K562 (cell line): ENCODE measurements around the gene SLC5A10. TPM values are rescaled to one million over a fixed set of nuclear protein-coding genes. Genes with fewer than 3 reads are reported as not detected.

Experiments
- ATAC-seq: fragments of 200-7000 bp; cut with Tn5 transposase; 3 replicates; pipeline ENCODE4 v1.9.1; 2020; ENCODE audit warnings: moderate library complexity
- BruUV-seq: library from RNA; stranded (reverse); fragments of 400-500 nt; replicated peaks from 2 replicates; lab custom pipeline; 2021; lab: Mats Ljungman, UMichigan
- CTCF ChIA-PET: fragments of 300-600 bp; formaldehyde crosslinking; extraction: SDS; loops from one replicate; lab custom pipeline; 2021; ENCODE audit warnings: low intra/inter-chr PET ratio; lab: Yijun Ruan, JAX
- POLR2A ChIA-PET: fragments of 300-600, 350-650 bp; sonication (Branson Sonifier 250); formaldehyde crosslinking; extraction: SDS; loops from one replicate; lab custom pipeline; 2021; ENCODE audit warnings: antibody characterized with exemption, inconsistent platforms; lab: Yijun Ruan, JAX
- DNase-seq, 4 experiments: peaks; one replicate each; pipeline versions ENCODE4 v3.0.0 to v3.0.0-alpha.2; 2011 to 2018; ENCODE audit warnings: low spot score in 3 of 4, mixed read lengths in 3 of 4; ENCODE audit errors: extremely low read depth in 1 of 4
- FAIRE-seq: peaks from 2 replicates; lab custom pipeline; 2011; peaks lifted over from hg19 to GRCh38; lab: Jason Lieb, UNC
- H2AFZ ChIP-seq: 2 replicates; pipeline ENCODE4 v1.6.0; 2011; ENCODE audit warnings: low read depth, low read length, control low read depth, inconsistent platforms
- H3K27ac ChIP-seq: fragments of 200-600 bp; 3 replicates; pipeline ENCODE4 v1.8.0; 2011; ENCODE audit warnings: low read depth, mild to moderate bottlenecking, control low read depth, inconsistent platforms, low read length, moderate library complexity, mixed read lengths; ENCODE audit errors: extremely low read depth
- H3K27me3 ChIP-seq, 2 experiments: fragments of 300-600 bp in 1 of 2; 2 replicates in 1 of 2; 3 replicates in 1 of 2; pipeline versions ENCODE4 v1.6.0 to v1.8.0; 2011; ENCODE audit warnings: inconsistent platforms in 2 of 2, low read length in 2 of 2, mild to moderate bottlenecking in 1 of 2, mixed read lengths in 1 of 2, moderate library complexity in 1 of 2; ENCODE audit not compliant: control insufficient read depth in 2 of 2, insufficient read depth in 2 of 2
- H3K36me3 ChIP-seq: fragments of 300-600 bp; 3 replicates; pipeline ENCODE4 v1.8.0; 2011; ENCODE audit warnings: mild to moderate bottlenecking, low read length, inconsistent platforms; ENCODE audit not compliant: control insufficient read depth, insufficient read depth
- H3K4me1 ChIP-seq, 2 experiments: fragments of 200-600 bp in 1 of 2; replicated peaks in 1 of 2; 2 replicates in 1 of 2; 3 replicates in 1 of 2; pipeline versions ENCODE4 v1.5.1 to v1.8.0; 2011; ENCODE audit warnings: inconsistent platforms in 2 of 2, low read length in 2 of 2, mild to moderate bottlenecking in 1 of 2, mixed read lengths in 1 of 2, moderate library complexity in 1 of 2; ENCODE audit not compliant: control insufficient read depth in 2 of 2, insufficient read depth in 2 of 2
- H3K4me2 ChIP-seq: 2 replicates; pipeline ENCODE4 v1.6.1; 2011; ENCODE audit warnings: low read length, control low read depth, inconsistent platforms, mixed read lengths; ENCODE audit not compliant: insufficient read depth
- H3K4me3 ChIP-seq: fragments of 200-600 bp; sonication (generic), shearing (Covaris generic); 2 replicates; pipeline ENCODE4 v1.5.1; 2016; ENCODE audit warnings: control low read depth, inconsistent platforms
- H3K79me2 ChIP-seq: fragments of 200-600 bp; 3 replicates; pipeline ENCODE4 v1.8.0; 2011; ENCODE audit warnings: low read length, inconsistent platforms; ENCODE audit not compliant: control insufficient read depth, insufficient read depth
- H3K9ac ChIP-seq, 2 experiments: 2 replicates each; pipeline versions ENCODE4 v1.6.0 to v1.6.1; 2011; ENCODE audit warnings: low read depth in 2 of 2, low read length in 2 of 2, control low read depth in 1 of 2, inconsistent platforms in 1 of 2, mild to moderate bottlenecking in 1 of 2, mixed read lengths in 1 of 2; ENCODE audit not compliant: insufficient read depth in 1 of 2
- H3K9me1 ChIP-seq: one replicate; pipeline ENCODE4 v1.6.0; 2011; ENCODE audit warnings: inconsistent platforms, mild to moderate bottlenecking, low read length, moderate library complexity; ENCODE audit not compliant: control insufficient read depth, insufficient read depth
- H3K9me3 ChIP-seq: replicated peaks from 2 replicates; pipeline ENCODE4 v1.5.1; 2011; ENCODE audit warnings: low read depth, low read length, inconsistent platforms; ENCODE audit not compliant: control insufficient read depth, insufficient read depth
- H4K20me1 ChIP-seq: replicated peaks from 2 replicates; pipeline ENCODE4 v1.6.1; 2011; ENCODE audit warnings: low read length, inconsistent platforms, mixed read lengths; ENCODE audit not compliant: control insufficient read depth, insufficient read depth
- CBFA2T2 ChIP-seq: fragments of 450-650 bp; conservative IDR thresholded peaks from 2 replicates; pipeline ENCODE4 v1.6.1; 2017; ENCODE audit warnings: mild to moderate bottlenecking
- HNRNPLL ChIP-seq: fragments of 200-400 bp; formaldehyde crosslinking; IDR thresholded peaks from 2 replicates; pipeline ENCODE4 v1.6.1; 2017; ENCODE audit warnings: low read length, low read depth, mild to moderate bottlenecking; ENCODE audit not compliant: poor library complexity, severe bottlenecking
- NR2C1 ChIP-seq, 2 experiments: fragments of 450-650 bp; IDR thresholded peaks; 2 replicates each; pipeline ENCODE4 v1.6.1; 2017; ENCODE audit warnings: mild to moderate bottlenecking in 2 of 2, antibody characterized with exemption in 1 of 2, inconsistent platforms in 1 of 2, missing compliant biosample characterization in 1 of 2, missing genetic modification characterization in 1 of 2
- ZNF324 ChIP-seq: fragments of 250-450 bp; sonication (Bioruptor Pico); IDR thresholded peaks from 2 replicates; pipeline ENCODE4 v1.4.0; 2020; ENCODE audit warnings: mild to moderate bottlenecking
- ZNF592 ChIP-seq: fragments of 450-650 bp; IDR thresholded peaks from 2 replicates; pipeline ENCODE4 v1.6.1; 2017; ENCODE audit warnings: antibody characterized with exemption, mild to moderate bottlenecking
- ZNF766 ChIP-seq: fragments of 200-800 bp; sonication (Bioruptor generic); conservative IDR thresholded peaks from 2 replicates; pipeline ENCODE4 v1.6.1; 2016; ENCODE audit warnings: missing genetic modification characterization, missing compliant biosample characterization
- ZNF77 ChIP-seq: fragments of 250-450 bp; sonication (Bioruptor Pico); IDR thresholded peaks from 2 replicates; pipeline ENCODE4 v1.5.0; 2020
- WGBS: fragments of 100-300 bp; shearing (Covaris generic); methylation state at CpG from one replicate; pipeline ENCODE4 v1.1.6; 2016; ENCODE audit warnings: low coverage, mixed read lengths; ENCODE audit not compliant: insufficient coverage; ENCODE audit errors: missing lambda C conversion rate; 5-methylcytosine and 5-hydroxymethylcytosine counted together
- in situ Hi-C: fragments of 300-500 bp; cut with MboI; formaldehyde crosslinking; loops from 4 replicates; pipeline ENCODE4 v1.15.0; 2018; ENCODE audit warnings: inconsistent platforms, mixed read lengths
- intact Hi-C: fragments of 100-400 bp; cut with micrococcal nuclease; formaldehyde crosslinking; loops from 2 replicates; pipeline ENCODE4 v1.14.2; 2022
- polyA plus RNA-seq, 8 experiments: library from polyadenylated mRNA; depleted of rRNA in 4 of 8; stranded (reverse) in 5 of 8; unstranded in 3 of 8; fragments of >200 nt; fragmentation: Nextera tagmentation in 2 of 8; fragmentation: Illumina TruSeq in 1 of 8; extraction: Ambion mirVana in 2 of 8; extraction: Trizol in 1 of 8; gene quantifications; 2 replicates each; pipeline versions ENCODE4 v1.2.1 to v1.2.3, GENCODE V29; 2011 to 2014; ENCODE audit warnings: inconsistent platforms in 1 of 8, missing spikeins in 1 of 8
- total RNA-seq, 7 experiments: library from RNA; depleted of rRNA in 6 of 7; stranded (reverse); fragments of >200 nt in 6 of 7; fragmentation: Illumina TruSeq in 2 of 7; extraction: Trizol in 2 of 7; gene quantifications; 2 replicates each; pipeline versions ENCODE4 v1.2.1 to v1.2.3, GENCODE V29; 2011 to 2021; ENCODE audit warnings: low replicate concordance in 1 of 7

SLC5A10 gene
- total and polyA plus RNA-seq, 9 of the 15 experiments (the other 6 are each of a cell fraction or from before 2014, with no cell fraction given), result 0.03 to 0.09 (median 0.03) TPM; not detected in 5

- no peaks in the 10 kb centered on the region for H4K20me1 ChIP-seq
- intact Hi-C loops, result loop anchor here (10.0 kb wide), 1 partner anchor 144 kb away; no protein-coding TSS in a partner anchor
- H2AFZ ChIP-seq, result no peak overlapping the region
- no peaks in the 10 kb centered on the region for H3K79me2 ChIP-seq
- no peaks in the 10 kb centered on the region for H3K9me1 ChIP-seq
- TF ChIP-seq NR2C1 (IDR thresholded peaks at IDR 0.05) (no peak), NR2C1 (tag; IDR thresholded peaks at IDR 0.05) (no peak), CBFA2T2 (no peak)
- TF ChIP-seq, all 486 proteins: peak for 0
- FAIRE-seq, result no peak
- H3K9ac ChIP-seq, result no peak overlapping the region
- in situ Hi-C loops, result loop anchor here (10.0 kb wide), 1 partner anchor 186 kb away; no protein-coding TSS in a partner anchor
- no peaks in the 10 kb centered on the region for H3K36me3 ChIP-seq
- no peak overlapping the region for H3K27ac ChIP-seq
- H3K4me1 ChIP-seq, result peaks cover 0 to 25% of the 10 kb centered on the region in 2 experiments; a peak in 2 of 5 replicates
- ChIA-PET POLR2A (no interaction called here), CTCF (no interaction called here)
- no peak overlapping the region for H3K4me2 ChIP-seq
- no peak for ATAC-seq
- no peaks in the 10 kb centered on the region for H3K27me3 ChIP-seq
- no peak for DNase-seq
- H3K4me3 ChIP-seq, result no peak overlapping the region
- 52% methylated on average over 11 of the region's 11 CpGs for WGBS
- no peaks in the 10 kb centered on the region for H3K9me3 ChIP-seq
- BruUV-seq, result no TSS peak
Observed at GRCh38 chr17:18958611-18959010, 6.6 kb downstream of the SLC5A10 start.

DNA sequence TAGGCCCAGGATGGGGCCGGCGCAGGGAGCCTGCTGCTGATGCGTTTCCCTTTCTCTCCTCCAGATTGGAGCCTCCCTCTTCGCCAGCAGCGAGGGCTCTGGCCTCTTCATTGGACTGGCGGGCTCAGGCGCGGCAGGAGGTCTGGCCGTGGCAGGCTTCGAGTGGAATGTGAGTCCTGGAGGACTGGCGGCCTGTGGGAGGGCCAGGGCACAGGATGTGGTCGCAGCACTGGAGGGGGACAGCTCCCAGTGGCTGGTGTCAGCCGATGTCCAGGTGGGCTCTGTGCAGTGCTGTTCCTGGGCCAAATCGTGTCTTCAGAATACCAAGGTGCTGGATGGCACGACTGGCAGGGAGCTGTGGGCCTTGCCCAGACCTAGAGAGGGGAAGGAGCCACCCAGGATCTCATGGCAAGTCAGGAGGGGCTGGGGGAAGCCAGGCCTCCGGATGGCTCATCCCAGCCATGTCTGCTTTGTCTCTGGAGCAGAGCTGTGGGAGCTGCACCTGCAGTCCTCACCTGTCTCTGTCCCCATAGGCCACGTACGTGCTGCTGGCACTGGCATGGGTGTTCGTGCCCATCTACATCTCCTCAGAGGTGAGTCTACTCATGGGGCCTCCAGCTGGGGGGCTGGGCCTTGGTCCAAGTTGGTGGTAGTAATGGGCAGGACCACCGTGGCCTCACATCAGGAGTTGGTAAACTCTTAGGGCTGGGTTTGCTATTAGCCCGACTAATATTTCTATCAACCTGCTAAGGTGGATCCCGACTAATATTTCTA is 7.3 kb downstream of the SLC5A10 start:
- intact Hi-C loops (loop anchor here (10.0 kb wide), 1 partner anchor 144 kb away; no protein-coding TSS in a partner anchor), in situ Hi-C loops (loop anchor here (10.0 kb wide), 1 partner anchor 186 kb away; no protein-coding TSS in a partner anchor)
- no peaks in the 10 kb centered on the region for H3K79me2 ChIP-seq
- BruUV-seq, result no TSS peak
- CTCF ChIA-PET, result no interaction called here
- no peaks in the 10 kb centered on the region for H4K20me1 ChIP-seq
- no peak overlapping the region for H3K4me2 ChIP-seq
- DNase-seq (no peak), FAIRE-seq (no peak), ATAC-seq (no peak)
- 20% methylated on average over 8 of the region's 22 CpGs for WGBS
- H3K27ac ChIP-seq, result no peak overlapping the region
- H3K4me1 ChIP-seq, result peaks cover 0 to 28% of the 10 kb centered on the region in 2 experiments; a peak in 2 of 5 replicates
- no peaks in the 10 kb centered on the region for H3K9me1 ChIP-seq
- no peaks in the 10 kb centered on the region for H3K9me3 ChIP-seq
- H3K9ac ChIP-seq, result peak overlapping the region in 1 of 2 experiments; percentile 52; a peak in 2 of 4 replicates
- no peaks in the 10 kb centered on the region for H3K27me3 ChIP-seq
- H2AFZ ChIP-seq, result no peak overlapping the region
- H3K36me3 ChIP-seq, result no peaks in the 10 kb centered on the region
- no peak overlapping the region for H3K4me3 ChIP-seq
- POLR2A ChIA-PET, result no interaction called here
- TF ChIP-seq ZNF77 (CRISPR knock-in tag) (no peak), ZNF592 (no peak), ZNF324 (CRISPR knock-in tag) (no peak), ZNF766 (CRISPR knock-in tag) (no peak), HNRNPLL (no peak)
